Trophoblast cell (in vitro differentiated cells and primary cell): ENCODE data around the gene ARFGEF3.
A peak's percentile ranks its signal among the peaks of the same experiment; 100 is the strongest.

Source experiments
- DNase-seq, 2 donors: peaks; one replicate each; pipeline ENCODE4 v3.0.0-alpha.2; 2016
- H2AFZ ChIP-seq: 2 replicates; pipeline ENCODE4 v1.6.1; 2013; ENCODE audit warnings: low read length, moderate library complexity, mild to moderate bottlenecking; ENCODE audit not compliant: insufficient read depth, poor library complexity
- H2AK5ac ChIP-seq: 2 replicates; pipeline ENCODE4 v1.6.1; 2013; ENCODE audit warnings: mild to moderate bottlenecking, low read length
- H2BK120ac ChIP-seq: 2 replicates; pipeline ENCODE4 v1.6.1; 2013; ENCODE audit warnings: low read length, mild to moderate bottlenecking, moderate library complexity; ENCODE audit not compliant: insufficient read depth, poor library complexity
- H2BK12ac ChIP-seq: 2 replicates; pipeline ENCODE4 v1.6.1; 2013; ENCODE audit warnings: mild to moderate bottlenecking, low read length, moderate library complexity
- H2BK5ac ChIP-seq: 2 replicates; pipeline ENCODE4 v1.6.1; 2013; ENCODE audit warnings: low read length, low read depth, moderate library complexity, mild to moderate bottlenecking; ENCODE audit not compliant: poor library complexity
- H3K14ac ChIP-seq: 2 replicates; pipeline ENCODE4 v1.6.1; 2013; ENCODE audit warnings: mild to moderate bottlenecking, low read length
- H3K18ac ChIP-seq: 2 replicates; pipeline ENCODE4 v1.6.1; 2013; ENCODE audit warnings: mild to moderate bottlenecking, low read length
- H3K23ac ChIP-seq: 2 replicates; pipeline ENCODE4 v1.6.1; 2013; ENCODE audit warnings: low read length
- H3K27ac ChIP-seq: 2 replicates; pipeline ENCODE4 v1.5.1; 2013; ENCODE audit warnings: low read depth, mild to moderate bottlenecking, inconsistent platforms, low read length, moderate library complexity
- H3K27me3 ChIP-seq: 2 replicates; pipeline ENCODE4 v1.6.1; 2013; ENCODE audit warnings: inconsistent platforms, mild to moderate bottlenecking, low read length, moderate library complexity; ENCODE audit not compliant: insufficient read depth
- H3K36me3 ChIP-seq, 2 experiments: 1 replicate in 1 of 2; 2 replicates in 1 of 2; pipeline ENCODE4 v1.6.1; 2013; ENCODE audit warnings: low read length in 2 of 2, mild to moderate bottlenecking in 2 of 2, moderate library complexity in 1 of 2; ENCODE audit not compliant: insufficient read depth in 2 of 2, control insufficient read depth in 1 of 2
- H3K4ac ChIP-seq: 2 replicates; pipeline ENCODE4 v1.6.1; 2013; ENCODE audit warnings: low read depth, mild to moderate bottlenecking, low read length, moderate library complexity
- H3K4me1 ChIP-seq, 2 experiments: 1 replicate in 1 of 2; 2 replicates in 1 of 2; pipeline ENCODE4 v1.6.1; 2013; ENCODE audit warnings: low read length in 2 of 2, mild to moderate bottlenecking in 2 of 2, moderate library complexity in 1 of 2; ENCODE audit not compliant: insufficient read depth in 2 of 2, control insufficient read depth in 1 of 2
- H3K4me2 ChIP-seq: 2 replicates; pipeline ENCODE4 v1.6.1; 2013; ENCODE audit warnings: inconsistent platforms, mild to moderate bottlenecking, low read length, moderate library complexity
- H3K4me3 ChIP-seq: 2 replicates; pipeline ENCODE4 v1.5.1; 2013; ENCODE audit warnings: mild to moderate bottlenecking, low read depth, low read length, inconsistent platforms
- H3K79me1 ChIP-seq: one replicate; pipeline ENCODE4 v1.6.1; 2013; ENCODE audit warnings: low read length
- H3K79me2 ChIP-seq: 2 replicates; pipeline ENCODE4 v1.6.1; 2013; ENCODE audit warnings: low read length, mild to moderate bottlenecking; ENCODE audit not compliant: control insufficient read depth, insufficient read depth, poor library complexity
- H3K9ac ChIP-seq: 2 replicates; pipeline ENCODE4 v1.6.1; 2013; ENCODE audit warnings: mild to moderate bottlenecking, low read length
- H3K9me3 ChIP-seq: 2 replicates; pipeline ENCODE4 v1.6.1; 2013; ENCODE audit warnings: low read depth, mild to moderate bottlenecking, control low read depth, inconsistent platforms, low read length; ENCODE audit not compliant: insufficient read depth
- H4K12ac ChIP-seq: 2 replicates; pipeline ENCODE4 v1.6.1; 2013; ENCODE audit warnings: low read depth, mild to moderate bottlenecking, low read length, moderate library complexity
- H4K8ac ChIP-seq: 2 replicates; pipeline ENCODE4 v1.6.1; 2013; ENCODE audit warnings: low read depth, mild to moderate bottlenecking, low read length, moderate library complexity
- H4K91ac ChIP-seq: one replicate; pipeline ENCODE4 v1.6.1; 2013; ENCODE audit warnings: low read depth, mild to moderate bottlenecking, low read length, moderate library complexity
- WGBS: extraction: QIAGEN DNeasy Blood & Tissue Kit; methylation state at CpG from one replicate; pipeline ENCODE4 v1.1.7; 2013; ENCODE audit warnings: missing lambda C conversion rate; ENCODE audit not compliant: insufficient read length, insufficient coverage; ENCODE audit errors: extremely low coverage; 5-methylcytosine and 5-hydroxymethylcytosine counted together

The ARFGEF3 gene

GRCh38 chr6:138159246-138159645, 2.5 kb upstream of the ARFGEF3 start:
- H3K36me3 ChIP-seq: no peaks in the 10 kb centered on the region
- H2BK120ac ChIP-seq: no peak overlapping the region
- H2BK5ac ChIP-seq: no peak overlapping the region
- no peak overlapping the region for H3K4ac ChIP-seq
- peaks cover 27% of the 10 kb centered on the region for H3K27me3 ChIP-seq
- no peak overlapping the region for H3K4me3 ChIP-seq
- H3K18ac ChIP-seq: no peak overlapping the region
- H4K8ac ChIP-seq: no peak overlapping the region
- no peak overlapping the region for H2BK12ac ChIP-seq
- no peak overlapping the region for H3K9ac ChIP-seq
- DNase-seq: no peak
- no peak overlapping the region for H2AK5ac ChIP-seq
- H4K91ac ChIP-seq: no peak overlapping the region
- no peak overlapping the region for H3K4me2 ChIP-seq
- WGBS: no CpG with 5 or more reads among the region's 2 CpGs
- H3K79me2 ChIP-seq: no peaks in the 10 kb centered on the region
- no peak overlapping the region for H2AFZ ChIP-seq
- H4K12ac ChIP-seq: no peak overlapping the region
- peaks cover 4 to 7% of the 10 kb centered on the region in 2 experiments for H3K4me1 ChIP-seq
- no peak overlapping the region for H3K23ac ChIP-seq
- H3K9me3 ChIP-seq: no peaks in the 10 kb centered on the region
- no peak overlapping the region for H3K27ac ChIP-seq
- no peaks in the 10 kb centered on the region for H3K79me1 ChIP-seq
- no peak overlapping the region for H3K14ac ChIP-seq

GRCh38 chr6:138160329-138161087, 1.2 kb upstream of the ARFGEF3 start:
- Histone ChIP-seq H2BK12ac (no peak overlapping the region), H4K91ac (no peak overlapping the region), H3K36me3 (no peaks in the 10 kb centered on the region), H3K4me2 (peak overlapping the region; percentile 97), H3K4ac (no peak overlapping the region), H3K18ac (no peak overlapping the region), H2BK5ac (no peak overlapping the region), H3K9me3 (peaks cover 3% of the 10 kb centered on the region), H3K23ac (no peak overlapping the region), H3K27me3 (peaks cover 27% of the 10 kb centered on the region), H3K14ac (no peak overlapping the region), H2AK5ac (no peak overlapping the region), H3K79me2 (no peaks in the 10 kb centered on the region), H4K8ac (no peak overlapping the region), H2AFZ (no peak overlapping the region), H2BK120ac (no peak overlapping the region), H3K27ac (no peak overlapping the region), H3K79me1 (no peaks in the 10 kb centered on the region), H3K4me3 (no peak overlapping the region), H3K9ac (no peak overlapping the region), H3K4me1 (peaks cover 4 to 7% of the 10 kb centered on the region in 2 experiments), H4K12ac (no peak overlapping the region)
- WGBS: no CpG with 5 or more reads among the region's 11 CpGs
- DNase-seq: no peak

- Histone ChIP-seq H3K4me2 (peak overlapping the region; percentile 97), H2BK5ac (no peak overlapping the region), H2AFZ (no peak overlapping the region), H4K12ac (no peak overlapping the region), H3K36me3 (no peaks in the 10 kb centered on the region), H3K79me1 (no peaks in the 10 kb centered on the region), H3K23ac (no peak overlapping the region), H3K27me3 (peaks cover 27% of the 10 kb centered on the region), H4K91ac (no peak overlapping the region), H3K4me3 (no peak overlapping the region), H3K79me2 (no peaks in the 10 kb centered on the region), H3K27ac (no peak overlapping the region), H3K9ac (no peak overlapping the region), H2AK5ac (no peak overlapping the region), H3K4me1 (peaks cover 4 to 7% of the 10 kb centered on the region in 2 experiments), H3K4ac (no peak overlapping the region), H4K8ac (no peak overlapping the region), H3K9me3 (peaks cover 3% of the 10 kb centered on the region), H2BK120ac (no peak overlapping the region), H2BK12ac (no peak overlapping the region), H3K18ac (no peak overlapping the region), H3K14ac (no peak overlapping the region)
- DNase-seq: no peak
- no CpG with 5 or more reads among the region's 8 CpGs for WGBS
These were observed 726 bp upstream of the ARFGEF3 start for GRCh38 chr6:138161088-138161337.

GRCh38 chr6:138162111-138162954, 594 bp downstream of the ARFGEF3 start:
- Histone ChIP-seq H3K36me3 (no peaks in the 10 kb centered on the region), H3K27me3 (peaks cover 27% of the 10 kb centered on the region), H2BK5ac (no peak overlapping the region), H4K12ac (no peak overlapping the region), H4K91ac (no peak overlapping the region), H2BK12ac (no peak overlapping the region), H3K79me2 (no peaks in the 10 kb centered on the region), H3K4ac (no peak overlapping the region), H4K8ac (no peak overlapping the region), H3K18ac (no peak overlapping the region), H2AK5ac (no peak overlapping the region), H3K4me2 (peak overlapping the region; percentile 97), H3K14ac (no peak overlapping the region), H3K4me1 (peaks cover 4 to 7% of the 10 kb centered on the region in 2 experiments), H3K4me3 (peak overlapping the region; percentile 51), H3K79me1 (no peaks in the 10 kb centered on the region), H3K9me3 (peaks cover 4% of the 10 kb centered on the region), H3K27ac (no peak overlapping the region), H2AFZ (no peak overlapping the region), H3K9ac (no peak overlapping the region), H3K23ac (no peak overlapping the region), H2BK120ac (no peak overlapping the region)
- peak in 1 of 2 donors; percentile 30 for DNase-seq
- no CpG with 5 or more reads among the region's 53 CpGs for WGBS
